Panc1 (cell line): Measurements from ENCODE around the gene STRIP1. TPM values are rescaled to one million over a fixed set of nuclear protein-coding genes. Genes with fewer than 3 reads are reported as not detected.
A peak's percentile ranks its signal among the peaks of the same experiment; 100 is the strongest.

Experiments
- ATAC-seq: fragments of 200-7000 bp; cut with Tn5 transposase; 2 replicates; pipeline ENCODE4 v1.9.1; 2020; ENCODE audit warnings: mild to moderate bottlenecking, moderate library complexity
- BruUV-seq: library from RNA; stranded (reverse); fragments of 400-500 nt; replicated peaks from 2 replicates; lab custom pipeline; 2021; lab: Mats Ljungman, UMichigan
- CTCF ChIA-PET: fragments of 300-600 bp; sonication (Branson Sonifier 250); formaldehyde crosslinking; loops from one replicate; lab custom pipeline; 2022; ENCODE audit warnings: antibody characterized with exemption; lab: Charles Lee
- POLR2A ChIA-PET: fragments of 300-600 bp; sonication (Branson Sonifier 250); formaldehyde crosslinking; loops from one replicate; lab custom pipeline; 2022; ENCODE audit warnings: antibody characterized with exemption; lab: Charles Lee
- DNase-seq: peaks from one replicate; pipeline ENCODE4 v3.0.0-alpha.2; 2010; ENCODE audit warnings: low read depth, low spot score
- H3K27ac ChIP-seq: 2 replicates; pipeline ENCODE4 v1.5.1; 2011; ENCODE audit warnings: mild to moderate bottlenecking, low read length, inconsistent platforms
- H3K27me3 ChIP-seq: fragments of 200-500 bp; sonication (Bioruptor generic); 2 replicates; pipeline ENCODE4 v1.6.0; 2014; ENCODE audit warnings: low read length, inconsistent platforms; ENCODE audit not compliant: control insufficient read depth, insufficient read depth
- H3K36me3 ChIP-seq: fragments of 200-500 bp; sonication (Bioruptor generic); 2 replicates; pipeline ENCODE4 v1.5.1; 2014; ENCODE audit warnings: inconsistent platforms, mild to moderate bottlenecking, low read length, moderate library complexity; ENCODE audit not compliant: control insufficient read depth, insufficient read depth
- H3K4me1 ChIP-seq: 2 replicates; pipeline ENCODE4 v1.5.1; 2011; ENCODE audit warnings: inconsistent platforms, mild to moderate bottlenecking, low read length, moderate library complexity; ENCODE audit not compliant: control insufficient read depth, insufficient read depth
- H3K4me3 ChIP-seq, 2 experiments: 2 replicates each; pipeline ENCODE4 v1.5.1; 2011 to 2012; ENCODE audit warnings: low read depth in 2 of 2, low read length in 2 of 2, mild to moderate bottlenecking in 2 of 2, inconsistent platforms in 1 of 2, moderate library complexity in 1 of 2
- H3K9me3 ChIP-seq: fragments of 200-500 bp; sonication (Bioruptor generic); 2 replicates; pipeline ENCODE4 v1.5.1; 2014; ENCODE audit warnings: low read depth, mild to moderate bottlenecking, inconsistent platforms, low read length, moderate library complexity; ENCODE audit not compliant: control insufficient read depth, insufficient read depth
- POLR2AphosphoS5 ChIP-seq: IDR thresholded peaks from 2 replicates; pipeline ENCODE4 v1.6.1; 2012; ENCODE audit warnings: mild to moderate bottlenecking, low read depth, low read length, moderate library complexity
- SIN3A ChIP-seq: IDR thresholded peaks from 2 replicates; pipeline ENCODE4 v1.6.1; 2012; ENCODE audit warnings: low read depth, mild to moderate bottlenecking, low read length, moderate library complexity, borderline replicate concordance; ENCODE audit not compliant: insufficient read depth
- TCF7L2 ChIP-seq: IDR thresholded peaks from 2 replicates; pipeline ENCODE4 v1.6.1; 2011; ENCODE audit warnings: mild to moderate bottlenecking, low read depth, low read length, inconsistent platforms
- in situ Hi-C: cut with HindIII; loops from 2 replicates; pipeline ENCODE4 v1.10.0; 2016; ENCODE audit warnings: low sequenced_read_pairs, low pct_unique_long_range_greater_than_20kb
- intact Hi-C: fragments of 100-400 bp; cut with micrococcal nuclease; formaldehyde crosslinking; loops from one replicate; pipeline ENCODE4 v1.10.0; 2022; ENCODE audit not compliant: unreplicated experiment
- total RNA-seq: library from RNA; stranded (reverse); gene quantifications from one replicate; pipeline ENCODE4 v1.2.1, GENCODE V29; 2021; ENCODE audit not compliant: unreplicated experiment
- TF ChIP-seq, protein P1 (sequence below), 2 experiments: IDR thresholded peaks; 2 replicates each; pipeline ENCODE4 v1.6.1; 2011 to 2012; ENCODE audit warnings: low read depth in 2 of 2, control low read depth in 1 of 2, low read length in 1 of 2, mild to moderate bottlenecking in 1 of 2, moderate library complexity in 1 of 2; ENCODE audit not compliant: insufficient read depth in 1 of 2
- TF ChIP-seq, protein P2 (sequence below): fragments of 450-650 bp; IDR thresholded peaks from 2 replicates; pipeline ENCODE4 v1.5.1; 2017; ENCODE audit warnings: mild to moderate bottlenecking

The STRIP1 gene
- total RNA-seq, 1 experiment from 2014 or later, result 26.1 TPM

DNA sequence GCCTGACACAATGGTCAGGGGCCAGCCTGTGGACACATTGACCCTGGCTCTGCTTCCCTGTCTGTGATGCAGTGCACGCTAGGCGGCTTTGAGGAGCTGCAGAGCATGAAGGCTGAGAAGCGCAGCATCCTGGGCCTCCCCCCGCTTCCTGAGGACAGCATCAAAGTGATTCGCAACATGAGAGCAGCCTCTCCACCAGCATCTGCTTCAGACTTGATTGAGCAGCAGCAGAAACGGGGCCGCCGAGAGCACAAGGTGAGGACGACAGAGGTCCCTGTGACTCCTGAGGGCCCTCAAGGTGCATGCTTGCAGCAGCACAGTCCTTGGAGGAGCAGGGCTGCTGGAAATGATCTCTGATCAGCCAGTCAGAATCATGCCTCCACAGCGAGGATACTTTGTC lies 8.6 kb downstream of the STRIP1 start:
- Histone ChIP-seq H3K4me3 (no peak overlapping the region), H3K4me1 (no peaks in the 10 kb centered on the region), H3K27ac (no peak overlapping the region), H3K27me3 (no peaks in the 10 kb centered on the region), H3K9me3 (no peaks in the 10 kb centered on the region), H3K36me3 (peaks cover 17% of the 10 kb centered on the region)
- no peak for DNase-seq
- TF ChIP-seq SIN3A, result no peak
- no peak for TF ChIP-seq TCF7L2
- TF ChIP-seq, protein P1, sequence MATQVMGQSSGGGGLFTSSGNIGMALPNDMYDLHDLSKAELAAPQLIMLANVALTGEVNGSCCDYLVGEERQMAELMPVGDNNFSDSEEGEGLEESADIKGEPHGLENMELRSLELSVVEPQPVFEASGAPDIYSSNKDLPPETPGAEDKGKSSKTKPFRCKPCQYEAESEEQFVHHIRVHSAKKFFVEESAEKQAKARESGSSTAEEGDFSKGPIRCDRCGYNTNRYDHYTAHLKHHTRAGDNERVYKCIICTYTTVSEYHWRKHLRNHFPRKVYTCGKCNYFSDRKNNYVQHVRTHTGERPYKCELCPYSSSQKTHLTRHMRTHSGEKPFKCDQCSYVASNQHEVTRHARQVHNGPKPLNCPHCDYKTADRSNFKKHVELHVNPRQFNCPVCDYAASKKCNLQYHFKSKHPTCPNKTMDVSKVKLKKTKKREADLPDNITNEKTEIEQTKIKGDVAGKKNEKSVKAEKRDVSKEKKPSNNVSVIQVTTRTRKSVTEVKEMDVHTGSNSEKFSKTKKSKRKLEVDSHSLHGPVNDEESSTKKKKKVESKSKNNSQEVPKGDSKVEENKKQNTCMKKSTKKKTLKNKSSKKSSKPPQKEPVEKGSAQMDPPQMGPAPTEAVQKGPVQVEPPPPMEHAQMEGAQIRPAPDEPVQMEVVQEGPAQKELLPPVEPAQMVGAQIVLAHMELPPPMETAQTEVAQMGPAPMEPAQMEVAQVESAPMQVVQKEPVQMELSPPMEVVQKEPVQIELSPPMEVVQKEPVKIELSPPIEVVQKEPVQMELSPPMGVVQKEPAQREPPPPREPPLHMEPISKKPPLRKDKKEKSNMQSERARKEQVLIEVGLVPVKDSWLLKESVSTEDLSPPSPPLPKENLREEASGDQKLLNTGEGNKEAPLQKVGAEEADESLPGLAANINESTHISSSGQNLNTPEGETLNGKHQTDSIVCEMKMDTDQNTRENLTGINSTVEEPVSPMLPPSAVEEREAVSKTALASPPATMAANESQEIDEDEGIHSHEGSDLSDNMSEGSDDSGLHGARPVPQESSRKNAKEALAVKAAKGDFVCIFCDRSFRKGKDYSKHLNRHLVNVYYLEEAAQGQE (IDR thresholded peaks at IDR 0.05; ENCODE audit: insufficient read depth in 1 of 2, low read depth in 2 of 2, low read length in 1 of 2), result no peak
- TF ChIP-seq POLR2AphosphoS5, result no peak
- ChIA-PET CTCF (no interaction called here), POLR2A (interaction anchor here (0.6 kb wide), 2 partner anchors 215 to 1125 kb away, joined by 3 to 6 read pairs; no protein-coding TSS in a partner anchor)
- no TSS peak for BruUV-seq
- in situ Hi-C loops (no loop called here), intact Hi-C loops (no loop called here)
- ATAC-seq, result no peak

DNA sequence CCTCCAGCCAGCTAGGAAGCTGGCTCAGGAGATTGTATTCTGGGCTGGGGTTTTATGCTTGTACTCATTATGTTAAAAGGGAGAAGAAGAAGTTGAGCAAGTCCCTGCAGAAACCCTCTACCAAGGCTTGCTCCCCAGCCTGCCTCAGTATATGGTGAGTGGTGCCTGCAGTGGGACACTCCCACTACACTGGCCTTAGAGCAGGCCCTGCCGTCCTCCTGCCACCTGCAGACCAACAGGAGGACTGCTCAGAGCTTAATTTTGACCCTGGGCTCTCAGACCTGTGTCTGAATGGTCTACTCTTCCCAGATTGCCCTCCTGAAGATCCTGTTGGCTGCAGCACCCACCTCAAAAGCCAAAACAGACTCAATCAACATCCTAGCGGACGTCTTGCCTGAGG lies 13.0 kb downstream of the STRIP1 start:
- no peak for TF ChIP-seq POLR2AphosphoS5
- TF ChIP-seq, protein P1 (IDR thresholded peaks at IDR 0.05; ENCODE audit: insufficient read depth in 1 of 2, low read depth in 2 of 2, low read length in 1 of 2), result no peak
- TF ChIP-seq, protein P2, sequence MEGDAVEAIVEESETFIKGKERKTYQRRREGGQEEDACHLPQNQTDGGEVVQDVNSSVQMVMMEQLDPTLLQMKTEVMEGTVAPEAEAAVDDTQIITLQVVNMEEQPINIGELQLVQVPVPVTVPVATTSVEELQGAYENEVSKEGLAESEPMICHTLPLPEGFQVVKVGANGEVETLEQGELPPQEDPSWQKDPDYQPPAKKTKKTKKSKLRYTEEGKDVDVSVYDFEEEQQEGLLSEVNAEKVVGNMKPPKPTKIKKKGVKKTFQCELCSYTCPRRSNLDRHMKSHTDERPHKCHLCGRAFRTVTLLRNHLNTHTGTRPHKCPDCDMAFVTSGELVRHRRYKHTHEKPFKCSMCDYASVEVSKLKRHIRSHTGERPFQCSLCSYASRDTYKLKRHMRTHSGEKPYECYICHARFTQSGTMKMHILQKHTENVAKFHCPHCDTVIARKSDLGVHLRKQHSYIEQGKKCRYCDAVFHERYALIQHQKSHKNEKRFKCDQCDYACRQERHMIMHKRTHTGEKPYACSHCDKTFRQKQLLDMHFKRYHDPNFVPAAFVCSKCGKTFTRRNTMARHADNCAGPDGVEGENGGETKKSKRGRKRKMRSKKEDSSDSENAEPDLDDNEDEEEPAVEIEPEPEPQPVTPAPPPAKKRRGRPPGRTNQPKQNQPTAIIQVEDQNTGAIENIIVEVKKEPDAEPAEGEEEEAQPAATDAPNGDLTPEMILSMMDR, result no peak
- TF ChIP-seq TCF7L2, result no peak
- TF ChIP-seq SIN3A, result no peak
- no peak overlapping the region for H3K27ac ChIP-seq
- ATAC-seq, result peak; percentile 77
- intact Hi-C loops (no loop called here), in situ Hi-C loops (no loop called here)
- CTCF ChIA-PET, result no interaction called here
- no peaks in the 10 kb centered on the region for H3K9me3 ChIP-seq
- H3K4me1 ChIP-seq, result no peaks in the 10 kb centered on the region
- no peaks in the 10 kb centered on the region for H3K27me3 ChIP-seq
- POLR2A ChIA-PET, result interaction anchor here (0.6 kb wide), 1 partner anchor 499 kb away, joined by 3 read pairs; no protein-coding TSS in a partner anchor
- no peak for DNase-seq
- BruUV-seq, result no TSS peak
- H3K4me3 ChIP-seq, result no peak overlapping the region
- peaks cover 10% of the 10 kb centered on the region; the same call in 1 of the 2 replicates for H3K36me3 ChIP-seq
